ENCODE measurements around the gene LEF1. TPM values are rescaled to one million over a fixed set of nuclear protein-coding genes. Genes with fewer than 3 reads are reported as not detected.

LEF1 gene
- total and polyA plus RNA-seq, 2 of the 8 experiments (the other 6 are each of a cell fraction or from before 2014, with no cell fraction given), result 2.6 to 5.2 TPM

- Histone ChIP-seq H3K4me1 (replicated peaks in 1 of 4; ENCODE audit: control insufficient read depth in 3 of 4, insufficient read depth in 4 of 4, low read length in 3 of 4) (peaks cover 0 to 14% (median 5%) of the 10 kb centered on the region in 4 experiments; a peak in 3 of 7 replicates), H4K5ac (ENCODE audit: insufficient read length, low read depth, low read length) (no peak overlapping the region), H3K18ac (ENCODE audit: extremely low read depth, low read length) (no peak overlapping the region), H3K79me2 (ENCODE audit: control insufficient read depth in 1 of 2, insufficient read depth in 2 of 2, low read length in 2 of 2) (no peaks in the 10 kb centered on the region), H2AFZ (ENCODE audit: low read length) (no peak overlapping the region), H3K56ac (replicated peaks; ENCODE audit: insufficient read length, low read depth, low read length) (no peak overlapping the region), H3K27ac (ENCODE audit: low read depth, low read length) (no peak overlapping the region), H3K79me1 (ENCODE audit: low read depth, low read length) (no peaks in the 10 kb centered on the region), H3K23ac (ENCODE audit: insufficient read length) (no peak overlapping the region), H3K23me2 (ENCODE audit: low read depth, low read length) (no peaks in the 10 kb centered on the region; the same call in 1 of the 2 replicates), H3K4me2 (ENCODE audit: insufficient read depth in 1 of 2, low read depth in 2 of 2, low read length in 2 of 2) (no peak overlapping the region), H2BK15ac (ENCODE audit: low read length) (no peak overlapping the region), H2BK20ac (ENCODE audit: low read length) (no peak overlapping the region), H3K4me3 (ENCODE audit: extremely low read depth in 1 of 4, insufficient read depth in 2 of 4, low read depth in 3 of 4, low read length in 4 of 4) (no peak overlapping the region), H2AK5ac (ENCODE audit: low read depth, low read length) (no peak overlapping the region), H3K9ac (replicated peaks in 1 of 4; ENCODE audit: extremely low read depth in 1 of 4, low read depth in 3 of 4, low read length in 3 of 4) (no peak overlapping the region), H4K8ac (ENCODE audit: extremely low read depth, insufficient read depth, low read length) (no peak overlapping the region), H2BK12ac (ENCODE audit: low read depth, low read length) (no peak overlapping the region), H4K20me1 (replicated peaks in 1 of 2; ENCODE audit: control insufficient read depth in 1 of 2, insufficient read depth in 2 of 2, low read length in 2 of 2) (no peaks in the 10 kb centered on the region), H3K4ac (replicated peaks; ENCODE audit: insufficient read length, low read depth, low read length) (no peak overlapping the region), H2BK5ac (ENCODE audit: low read depth, low read length) (no peak overlapping the region), H3K36me3 (ENCODE audit: control insufficient read depth in 2 of 4, insufficient read depth in 4 of 4, low read length in 3 of 4) (no peaks in the 10 kb centered on the region), H2BK120ac (replicated peaks; ENCODE audit: low read depth, low read length) (no peak overlapping the region), H3K14ac (ENCODE audit: insufficient read length) (no peak overlapping the region), H3K27me3 (replicated peaks in 1 of 4; ENCODE audit: control insufficient read depth in 3 of 4, extremely low read depth in 1 of 4, insufficient read depth in 3 of 4, low read length in 3 of 4) (peaks cover 0 to 7% (median 3%) of the 10 kb centered on the region in 4 experiments; a peak in 3 of 7 replicates), H4K91ac (replicated peaks; ENCODE audit: insufficient read length, low read length) (no peak overlapping the region), H3K9me3 (ENCODE audit: insufficient read depth in 2 of 2, low read depth in 1 of 2, low read length in 1 of 2) (no peaks in the 10 kb centered on the region)
- no peak for FAIRE-seq
- CTCF ChIA-PET (ENCODE audit: partially characterized antibody), result interaction anchor here (1.0 to 1.8 kb wide), 3 partner anchors 15 to 335 kb away, joined by 3 to 11 read pairs (median 7); no protein-coding TSS in a partner anchor
- POLR2A ChIA-PET (ENCODE audit: partially characterized antibody), result no interaction called here
- 91% methylated on average over 2 of the region's 2 CpGs; no CpG with 5 or more reads in 1 of the 2 experiments for WGBS, 2 experiments (ENCODE audit: extremely low coverage in 1 of 2, insufficient coverage in 1 of 2, insufficient read length in 1 of 2, insufficient replicate concordance in 2 of 2, low coverage in 1 of 2, low lambda C conversion rate in 2 of 2, missing lambda C conversion rate in 1 of 2)
- DNase-seq (ENCODE audit: low read depth in 1 of 2, low spot score in 2 of 2), result no peak
- TF ChIP-seq SRF (IDR thresholded peaks at IDR 0.05; ENCODE audit: low read depth, low read length) (no peak), SIN3A (conservative IDR thresholded peaks at IDR 0.05 in 1 of 2, IDR thresholded peaks at IDR 0.05 in 1 of 2; ENCODE audit: low read depth in 1 of 2, low read length in 2 of 2) (no peak), RNF2 (IDR thresholded peaks at IDR 0.05; ENCODE audit: borderline replicate concordance, low read depth, low read length, missing control alignments, poor library complexity, severe bottlenecking) (no peak), GTF2F1 (IDR thresholded peaks at IDR 0.05; ENCODE audit: borderline replicate concordance, low read depth, low read length) (no peak), CEBPB (IDR thresholded peaks at IDR 0.05; ENCODE audit: low read depth, low read length) (no peak), FOSL1 (IDR thresholded peaks at IDR 0.05; ENCODE audit: insufficient read depth, low read depth, low read length) (no peak), CBX8 (IDR thresholded peaks at IDR 0.05; ENCODE audit: borderline replicate concordance, low read depth, low read length) (no peak), CTBP2 (IDR thresholded peaks at IDR 0.05; ENCODE audit: borderline replicate concordance, insufficient read depth, insufficient read length, low read length) (no peak), POU5F1 (IDR thresholded peaks at IDR 0.05; ENCODE audit: low read depth, low read length) (no peak), RBBP5 (IDR thresholded peaks at IDR 0.05; ENCODE audit: borderline replicate concordance, low read depth, low read length) (no peak), E2F6 (IDR thresholded peaks at IDR 0.05) (no peak), MAX (IDR thresholded peaks at IDR 0.05) (no peak), CREB1 (IDR thresholded peaks at IDR 0.05) (no peak)
Observed at GRCh38 chr4:108157655-108158054, 11.1 kb downstream of the LEF1 start.

Measured in H1 (cell line).